Neural progenitor cell (in vitro differentiated cells): Measurements from ENCODE around the gene DNAJC24. TPM values are rescaled to one million over a fixed set of nuclear protein-coding genes. Genes with fewer than 3 reads are reported as not detected.

ENCODE experiments used
- DNase-seq: peaks from one replicate; pipeline ENCODE4 v3.0.0-alpha.2; 2016; ENCODE audit warnings: low spot score
- H2AFZ ChIP-seq: fragments of 200-600 bp; sonication (generic); replicated peaks from 2 replicates; pipeline ENCODE4 v1.6.1; 2016; ENCODE audit warnings: antibody characterized with exemption
- H3F3A ChIP-seq: fragments of 200-600 bp; sonication (generic); 2 replicates; pipeline ENCODE4 v1.6.1; 2016; ENCODE audit warnings: antibody characterized with exemption, low read depth
- H3K27ac ChIP-seq: fragments of 200-600 bp; sonication (generic); 2 replicates; pipeline ENCODE4 v1.5.1; 2016; ENCODE audit warnings: mild to moderate bottlenecking
- H3K27me3 ChIP-seq: fragments of 200-600 bp; sonication (generic); 2 replicates; pipeline ENCODE4 v1.6.1; 2016; ENCODE audit warnings: mild to moderate bottlenecking, moderate library complexity
- H3K36me3 ChIP-seq: fragments of 200-600 bp; sonication (generic); 2 replicates; pipeline ENCODE4 v1.5.1; 2016
- H3K4me1 ChIP-seq: fragments of 200-600 bp; sonication (generic); 2 replicates; pipeline ENCODE4 v1.6.1; 2016; ENCODE audit warnings: mixed run types
- H3K4me2 ChIP-seq: fragments of 200-600 bp; sonication (generic); 2 replicates; pipeline ENCODE4 v1.6.1; 2016
- H3K4me3 ChIP-seq: fragments of 200-600 bp; sonication (generic); 2 replicates; pipeline ENCODE4 v1.5.1; 2016
- H3K79me2 ChIP-seq: fragments of 200-600 bp; sonication (generic); 2 replicates; pipeline ENCODE4 v1.6.1; 2016; ENCODE audit warnings: low read depth
- H3K9ac ChIP-seq: fragments of 200-600 bp; sonication (generic); 2 replicates; pipeline ENCODE4 v1.6.1; 2016
- H3K9me3 ChIP-seq: fragments of 200-600 bp; sonication (generic); 2 replicates; pipeline ENCODE4 v1.5.1; 2016; ENCODE audit warnings: low read depth
- H4K20me1 ChIP-seq: fragments of 200-600 bp; sonication (generic); 2 replicates; pipeline ENCODE4 v1.6.1; 2016; ENCODE audit warnings: low read depth
- H3K27ac Mint-ChIP-seq: 3 replicates; pipeline ENCODE4 v1.8.0; 2021; ENCODE audit warnings: mixed read lengths
- H3K27me3 Mint-ChIP-seq: 2 replicates; pipeline ENCODE4 v1.8.0; 2022; ENCODE audit warnings: low read depth, mild to moderate bottlenecking, inconsistent platforms, moderate library complexity, mixed read lengths; ENCODE audit not compliant: insufficient read depth
- H3K36me3 Mint-ChIP-seq: 3 replicates; pipeline ENCODE4 v1.8.0; 2021; ENCODE audit warnings: mixed read lengths
- H3K4me1 Mint-ChIP-seq: 3 replicates; pipeline ENCODE4 v1.8.0; 2021; ENCODE audit warnings: mixed read lengths
- H3K4me3 Mint-ChIP-seq: 3 replicates; pipeline ENCODE4 v1.8.0; 2021; ENCODE audit warnings: mild to moderate bottlenecking, moderate library complexity, mixed read lengths
- H3K9me3 Mint-ChIP-seq: 3 replicates; pipeline ENCODE4 v1.8.0; 2020; ENCODE audit warnings: mixed read lengths
- CTCF ChIP-seq: fragments of 200-600 bp; sonication (generic); IDR thresholded peaks from 2 replicates; pipeline ENCODE4 v1.5.1; 2017; ENCODE audit warnings: antibody characterized with exemption, mild to moderate bottlenecking
- EZH2 ChIP-seq: fragments of 200-600 bp; sonication (generic); IDR thresholded peaks from 2 replicates; pipeline ENCODE4 v1.6.1; 2017; ENCODE audit warnings: antibody characterized with exemption, mild to moderate bottlenecking, moderate library complexity
- EZH2phosphoT487 ChIP-seq: fragments of 200-600 bp; sonication (generic); IDR thresholded peaks from 2 replicates; pipeline ENCODE4 v1.6.1; 2017; ENCODE audit warnings: antibody characterized with exemption
- total RNA-seq: library from RNA; depleted of rRNA; stranded (reverse); fragments of >200 nt; gene quantifications from 2 replicates; pipeline ENCODE4 v1.2.3, GENCODE V29; 2015; ENCODE audit warnings: low replicate concordance

DNAJC24 gene
- total RNA-seq, 1 donor from 2014 or later, result 80.9 TPM

DNA sequence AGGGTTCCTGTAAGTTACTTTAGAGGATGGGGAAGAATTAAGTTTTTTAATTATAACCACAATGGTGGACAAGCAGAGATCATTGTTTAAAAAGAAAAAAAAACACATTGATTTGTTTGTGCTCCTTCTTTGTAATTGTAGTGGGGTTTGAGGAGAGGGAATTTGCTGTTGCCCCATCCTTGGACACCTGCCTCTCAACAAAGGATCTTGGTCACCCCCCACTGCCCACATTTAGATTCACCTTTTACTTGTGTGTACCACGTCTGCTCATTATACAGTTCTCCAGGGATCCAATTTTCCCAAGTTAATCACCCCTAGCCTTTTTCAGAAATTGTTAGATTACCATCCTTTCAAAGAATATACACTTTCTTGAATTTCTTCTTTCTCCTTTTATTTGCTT is 53.0 kb downstream of the DNAJC24 start:
- H3K36me3 ChIP-seq, result peaks cover 5% of the 10 kb centered on the region
- Mint-ChIP-seq H3K4me3 (no peak overlapping the region), H3K4me1 (peaks cover 58% of the 10 kb centered on the region), H3K9me3 (peaks cover 2% of the 10 kb centered on the region), H3K27me3 (no peaks in the 10 kb centered on the region), H3K27ac (peak overlapping the region; percentile 88), H3K36me3 (peaks cover 21% of the 10 kb centered on the region)
- peaks cover 68% of the 10 kb centered on the region for H3F3A ChIP-seq
- no peak overlapping the region for H2AFZ ChIP-seq
- no peaks in the 10 kb centered on the region for H3K9me3 ChIP-seq
- TF ChIP-seq CTCF (no peak), EZH2 (no peak)
- peak overlapping the region; percentile 96 for H3K27ac ChIP-seq
- H4K20me1 ChIP-seq, result no peaks in the 10 kb centered on the region
- DNase-seq, result peak; percentile 71
- peak overlapping the region; percentile 30 for H3K4me3 ChIP-seq
- H3K79me2 ChIP-seq, result peaks cover 24% of the 10 kb centered on the region
- H3K4me1 ChIP-seq, result peaks cover 93% of the 10 kb centered on the region
- H3K4me2 ChIP-seq, result peak overlapping the region; percentile 73
- H3K9ac ChIP-seq, result no peak overlapping the region
- H3K27me3 ChIP-seq, result no peaks in the 10 kb centered on the region

DNA sequence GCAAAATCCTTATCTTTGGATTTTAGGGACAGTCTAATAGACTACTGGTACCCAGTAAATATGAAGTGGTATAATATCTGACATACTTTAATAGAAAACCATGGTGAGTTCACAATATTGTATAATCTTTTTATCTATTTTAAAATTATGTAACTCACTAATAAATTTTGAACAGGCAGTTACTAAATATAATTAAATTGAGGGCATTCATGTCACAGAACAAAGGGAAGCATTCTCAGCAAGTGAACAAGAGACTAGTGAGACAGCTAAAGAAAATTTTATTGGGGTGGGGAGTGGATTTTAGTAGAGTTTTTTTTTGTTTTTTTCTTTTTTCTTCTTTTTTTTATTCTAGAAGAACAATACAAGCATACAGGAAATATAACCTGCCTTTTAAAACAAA is 55.0 kb downstream of the DNAJC24 start:
- Histone ChIP-seq H3K27me3 (no peaks in the 10 kb centered on the region), H3K9me3 (no peaks in the 10 kb centered on the region), H3K27ac (peak overlapping the region; percentile 96), H3K4me1 (peaks cover 73% of the 10 kb centered on the region), H3K9ac (no peak overlapping the region), H3K36me3 (peaks cover 5% of the 10 kb centered on the region), H2AFZ (no peak overlapping the region), H3K4me3 (no peak overlapping the region), H3K79me2 (peaks cover 7% of the 10 kb centered on the region), H4K20me1 (no peaks in the 10 kb centered on the region), H3K4me2 (peak overlapping the region; percentile 7), H3F3A (peaks cover 59% of the 10 kb centered on the region)
- DNase-seq, result no peak
- no peak for TF ChIP-seq CTCF
- no peak for TF ChIP-seq EZH2
- no peak for TF ChIP-seq EZH2phosphoT487
- Mint-ChIP-seq H3K4me3 (no peak overlapping the region), H3K9me3 (peaks cover 2% of the 10 kb centered on the region), H3K27me3 (no peaks in the 10 kb centered on the region), H3K27ac (no peak overlapping the region), H3K36me3 (peaks cover 35% of the 10 kb centered on the region), H3K4me1 (peaks cover 41% of the 10 kb centered on the region)

- no peak for TF ChIP-seq EZH2phosphoT487
- no peak for TF ChIP-seq EZH2
- no peak for TF ChIP-seq CTCF
- Histone ChIP-seq H3K79me2 (no peaks in the 10 kb centered on the region), H3K4me2 (no peak overlapping the region), H3F3A (peaks cover 15% of the 10 kb centered on the region), H3K27ac (no peak overlapping the region), H4K20me1 (no peaks in the 10 kb centered on the region), H3K9me3 (no peaks in the 10 kb centered on the region), H3K27me3 (no peaks in the 10 kb centered on the region), H3K4me3 (no peak overlapping the region), H3K36me3 (peaks cover 18% of the 10 kb centered on the region), H3K9ac (no peak overlapping the region), H3K4me1 (peaks cover 23% of the 10 kb centered on the region), H2AFZ (no peak overlapping the region)
- no peak overlapping the region for H3K4me3 Mint-ChIP-seq
- no peak overlapping the region for H3K27ac Mint-ChIP-seq
- no peaks in the 10 kb centered on the region for H3K27me3 Mint-ChIP-seq
- peaks cover 2% of the 10 kb centered on the region for H3K9me3 Mint-ChIP-seq
- no peaks in the 10 kb centered on the region for H3K4me1 Mint-ChIP-seq
- no peak for DNase-seq
- H3K36me3 Mint-ChIP-seq, result peaks cover 25% of the 10 kb centered on the region
Measured at GRCh38 chr11:31433851-31434250, 64.2 kb downstream of the DNAJC24 start.
